ENCODE measurements around the gene EGFR.

Gene EGFR

DNA sequence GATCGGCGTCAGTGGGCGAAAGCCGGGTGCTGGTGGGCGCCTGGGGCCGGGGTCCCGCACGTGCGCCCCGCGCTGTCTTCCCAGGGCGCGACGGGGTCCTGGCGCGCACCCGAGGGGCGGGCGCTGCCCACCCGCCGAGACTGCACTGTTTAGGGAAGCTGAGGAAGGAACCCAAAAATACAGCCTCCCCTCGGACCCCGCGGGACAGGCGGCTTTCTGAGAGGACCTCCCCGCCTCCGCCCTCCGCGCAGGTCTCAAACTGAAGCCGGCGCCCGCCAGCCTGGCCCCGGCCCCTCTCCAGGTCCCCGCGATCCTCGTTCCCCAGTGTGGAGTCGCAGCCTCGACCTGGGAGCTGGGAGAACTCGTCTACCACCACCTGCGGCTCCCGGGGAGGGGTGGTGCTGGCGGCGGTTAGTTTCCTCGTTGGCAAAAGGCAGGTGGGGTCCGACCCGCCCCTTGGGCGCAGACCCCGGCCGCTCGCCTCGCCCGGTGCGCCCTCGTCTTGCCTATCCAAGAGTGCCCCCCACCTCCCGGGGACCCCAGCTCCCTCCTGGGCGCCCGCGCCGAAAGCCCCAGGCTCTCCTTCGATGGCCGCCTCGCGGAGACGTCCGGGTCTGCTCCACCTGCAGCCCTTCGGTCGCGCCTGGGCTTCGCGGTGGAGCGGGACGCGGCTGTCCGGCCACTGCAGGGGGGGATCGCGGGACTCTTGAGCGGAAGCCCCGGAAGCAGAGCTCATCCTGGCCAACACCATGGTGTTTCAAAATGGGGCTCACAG is 1.1 kb downstream of the EGFR start:
- no peaks in the 10 kb centered on the region; the same call in 1 of the 2 replicates for H3K9me3 ChIP-seq (ENCODE audit: insufficient read depth, low read depth, low read length)
- H3K4me1 ChIP-seq (ENCODE audit: insufficient read depth, low read length, poor library complexity, severe bottlenecking): no peaks in the 10 kb centered on the region
- H3F3A ChIP-seq (ENCODE audit: low read depth): no peaks in the 10 kb centered on the region
- H3K4me2 ChIP-seq (ENCODE audit: low read depth, low read length, poor library complexity, severe bottlenecking): no peak overlapping the region
- H3K79me2 ChIP-seq (ENCODE audit: insufficient read depth, low read length): no peaks in the 10 kb centered on the region
- H3K4me3 ChIP-seq (ENCODE audit: low read length, poor library complexity, severe bottlenecking): no peak overlapping the region
- no peaks in the 10 kb centered on the region for H3K9me2 ChIP-seq (replicated peaks; ENCODE audit: low read depth, low read length)
- TF ChIP-seq EZH2phosphoT487 (IDR thresholded peaks at IDR 0.05; ENCODE audit: borderline replicate concordance): no peak
- TF ChIP-seq, protein P1, sequence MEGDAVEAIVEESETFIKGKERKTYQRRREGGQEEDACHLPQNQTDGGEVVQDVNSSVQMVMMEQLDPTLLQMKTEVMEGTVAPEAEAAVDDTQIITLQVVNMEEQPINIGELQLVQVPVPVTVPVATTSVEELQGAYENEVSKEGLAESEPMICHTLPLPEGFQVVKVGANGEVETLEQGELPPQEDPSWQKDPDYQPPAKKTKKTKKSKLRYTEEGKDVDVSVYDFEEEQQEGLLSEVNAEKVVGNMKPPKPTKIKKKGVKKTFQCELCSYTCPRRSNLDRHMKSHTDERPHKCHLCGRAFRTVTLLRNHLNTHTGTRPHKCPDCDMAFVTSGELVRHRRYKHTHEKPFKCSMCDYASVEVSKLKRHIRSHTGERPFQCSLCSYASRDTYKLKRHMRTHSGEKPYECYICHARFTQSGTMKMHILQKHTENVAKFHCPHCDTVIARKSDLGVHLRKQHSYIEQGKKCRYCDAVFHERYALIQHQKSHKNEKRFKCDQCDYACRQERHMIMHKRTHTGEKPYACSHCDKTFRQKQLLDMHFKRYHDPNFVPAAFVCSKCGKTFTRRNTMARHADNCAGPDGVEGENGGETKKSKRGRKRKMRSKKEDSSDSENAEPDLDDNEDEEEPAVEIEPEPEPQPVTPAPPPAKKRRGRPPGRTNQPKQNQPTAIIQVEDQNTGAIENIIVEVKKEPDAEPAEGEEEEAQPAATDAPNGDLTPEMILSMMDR (conservative IDR thresholded peaks at IDR 0.05; ENCODE audit: low read length): no peak
- H2AFZ ChIP-seq (ENCODE audit: low read length): no peak overlapping the region
- H4K20me1 ChIP-seq (ENCODE audit: insufficient read depth, low read length, poor library complexity, severe bottlenecking): no peaks in the 10 kb centered on the region
- no peaks in the 10 kb centered on the region for H3K36me3 ChIP-seq (ENCODE audit: insufficient read depth, low read length)
- H3K9ac ChIP-seq (ENCODE audit: low read depth, low read length, poor library complexity, severe bottlenecking): no peak overlapping the region
- H3K27me3 ChIP-seq (ENCODE audit: insufficient read depth, low read length, poor library complexity, severe bottlenecking): no peaks in the 10 kb centered on the region

DNA sequence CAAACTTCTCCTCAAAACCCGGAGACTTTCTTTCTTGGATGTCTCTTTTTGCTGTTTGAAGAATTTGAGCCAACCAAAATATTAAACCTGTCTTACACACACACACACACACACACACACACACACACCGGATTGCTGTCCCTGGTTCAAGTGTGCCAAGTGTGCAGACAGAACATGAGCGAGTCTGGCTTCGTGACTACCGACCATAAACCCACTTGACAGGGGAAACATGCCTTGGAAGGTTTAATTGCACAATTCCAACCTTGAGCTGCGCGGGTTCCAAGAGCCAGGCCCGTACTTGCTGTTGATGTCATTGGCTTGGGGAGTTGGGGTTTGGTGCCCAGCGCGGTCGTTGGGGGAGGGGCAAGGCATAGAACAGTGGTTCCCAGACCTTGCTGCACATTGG is 1.7 kb downstream of the EGFR start:
- no peaks in the 10 kb centered on the region for H4K20me1 ChIP-seq (ENCODE audit: insufficient read depth, low read length, poor library complexity, severe bottlenecking)
- TF ChIP-seq EZH2phosphoT487 (IDR thresholded peaks at IDR 0.05; ENCODE audit: borderline replicate concordance): no peak
- TF ChIP-seq, protein P1 (conservative IDR thresholded peaks at IDR 0.05; ENCODE audit: low read length): no peak
- H3K9ac ChIP-seq (ENCODE audit: low read depth, low read length, poor library complexity, severe bottlenecking): no peak overlapping the region
- no peaks in the 10 kb centered on the region for H3K4me1 ChIP-seq (ENCODE audit: insufficient read depth, low read length, poor library complexity, severe bottlenecking)
- no peaks in the 10 kb centered on the region for H3K79me2 ChIP-seq (ENCODE audit: insufficient read depth, low read length)
- no peaks in the 10 kb centered on the region for H3K27me3 ChIP-seq (ENCODE audit: insufficient read depth, low read length, poor library complexity, severe bottlenecking)
- no peaks in the 10 kb centered on the region; the same call in 1 of the 2 replicates for H3K9me3 ChIP-seq (ENCODE audit: insufficient read depth, low read depth, low read length)
- no peaks in the 10 kb centered on the region for H3K9me2 ChIP-seq (replicated peaks; ENCODE audit: low read depth, low read length)
- H3F3A ChIP-seq (ENCODE audit: low read depth): no peaks in the 10 kb centered on the region
- no peak overlapping the region for H3K4me2 ChIP-seq (ENCODE audit: low read depth, low read length, poor library complexity, severe bottlenecking)
- H2AFZ ChIP-seq (ENCODE audit: low read length): no peak overlapping the region
- no peak overlapping the region for H3K4me3 ChIP-seq (ENCODE audit: low read length, poor library complexity, severe bottlenecking)
- no peaks in the 10 kb centered on the region for H3K36me3 ChIP-seq (ENCODE audit: insufficient read depth, low read length)

DNA sequence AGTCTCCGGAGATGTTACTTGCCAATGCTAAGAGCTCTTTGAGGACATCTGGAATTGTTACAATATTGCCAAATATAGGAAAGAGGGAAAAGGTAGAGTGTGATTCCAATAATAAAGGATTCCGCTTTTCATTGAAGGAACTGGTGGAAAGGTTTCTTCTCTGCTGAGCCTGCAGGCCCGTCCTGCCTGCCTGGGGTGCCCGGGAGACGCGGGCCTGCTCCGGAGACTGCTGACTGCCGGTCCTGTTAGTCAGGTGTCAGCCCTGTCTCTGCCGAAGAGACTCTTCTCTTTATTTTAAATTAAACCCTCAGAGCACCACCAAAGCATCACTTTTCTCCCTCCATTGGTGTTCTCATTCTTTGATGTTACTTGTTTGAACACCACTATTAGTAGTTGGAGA is 2.2 kb downstream of the EGFR start:
- H3K79me2 ChIP-seq (ENCODE audit: insufficient read depth, low read length): no peaks in the 10 kb centered on the region
- no peaks in the 10 kb centered on the region for H3K36me3 ChIP-seq (ENCODE audit: insufficient read depth, low read length)
- no peaks in the 10 kb centered on the region for H3K4me1 ChIP-seq (ENCODE audit: insufficient read depth, low read length, poor library complexity, severe bottlenecking)
- no peaks in the 10 kb centered on the region for H3K9me2 ChIP-seq (replicated peaks; ENCODE audit: low read depth, low read length)
- H3K9ac ChIP-seq (ENCODE audit: low read depth, low read length, poor library complexity, severe bottlenecking): no peak overlapping the region
- no peak overlapping the region for H2AFZ ChIP-seq (ENCODE audit: low read length)
- no peak overlapping the region for H3K4me2 ChIP-seq (ENCODE audit: low read depth, low read length, poor library complexity, severe bottlenecking)
- H3K27me3 ChIP-seq (ENCODE audit: insufficient read depth, low read length, poor library complexity, severe bottlenecking): no peaks in the 10 kb centered on the region
- TF ChIP-seq, protein P1 (conservative IDR thresholded peaks at IDR 0.05; ENCODE audit: low read length): no peak
- no peak for TF ChIP-seq EZH2phosphoT487 (IDR thresholded peaks at IDR 0.05; ENCODE audit: borderline replicate concordance)
- no peaks in the 10 kb centered on the region; the same call in 1 of the 2 replicates for H3K9me3 ChIP-seq (ENCODE audit: insufficient read depth, low read depth, low read length)
- H4K20me1 ChIP-seq (ENCODE audit: insufficient read depth, low read length, poor library complexity, severe bottlenecking): no peaks in the 10 kb centered on the region
- H3K4me3 ChIP-seq (ENCODE audit: low read length, poor library complexity, severe bottlenecking): no peak overlapping the region
- H3F3A ChIP-seq (ENCODE audit: low read depth): no peaks in the 10 kb centered on the region

Data from Loucy (cell line).